HG02571 (cell line): ENCODE results near the gene CDK2AP2.
"Not testable (repeated sequence)": the region's sequence is repeated elsewhere in the genome, so short reads cannot be mapped to it uniquely, and the experiment has no call there.

Source experiments
- ATAC-seq: cut with Tn5 transposase; IDR thresholded peaks from one replicate; pipeline ENCODE4 v1.9.1; 2021; ENCODE audit warnings: mild to moderate bottlenecking, moderate library complexity; ENCODE audit not compliant: unreplicated experiment

The CDK2AP2 gene

DNA sequence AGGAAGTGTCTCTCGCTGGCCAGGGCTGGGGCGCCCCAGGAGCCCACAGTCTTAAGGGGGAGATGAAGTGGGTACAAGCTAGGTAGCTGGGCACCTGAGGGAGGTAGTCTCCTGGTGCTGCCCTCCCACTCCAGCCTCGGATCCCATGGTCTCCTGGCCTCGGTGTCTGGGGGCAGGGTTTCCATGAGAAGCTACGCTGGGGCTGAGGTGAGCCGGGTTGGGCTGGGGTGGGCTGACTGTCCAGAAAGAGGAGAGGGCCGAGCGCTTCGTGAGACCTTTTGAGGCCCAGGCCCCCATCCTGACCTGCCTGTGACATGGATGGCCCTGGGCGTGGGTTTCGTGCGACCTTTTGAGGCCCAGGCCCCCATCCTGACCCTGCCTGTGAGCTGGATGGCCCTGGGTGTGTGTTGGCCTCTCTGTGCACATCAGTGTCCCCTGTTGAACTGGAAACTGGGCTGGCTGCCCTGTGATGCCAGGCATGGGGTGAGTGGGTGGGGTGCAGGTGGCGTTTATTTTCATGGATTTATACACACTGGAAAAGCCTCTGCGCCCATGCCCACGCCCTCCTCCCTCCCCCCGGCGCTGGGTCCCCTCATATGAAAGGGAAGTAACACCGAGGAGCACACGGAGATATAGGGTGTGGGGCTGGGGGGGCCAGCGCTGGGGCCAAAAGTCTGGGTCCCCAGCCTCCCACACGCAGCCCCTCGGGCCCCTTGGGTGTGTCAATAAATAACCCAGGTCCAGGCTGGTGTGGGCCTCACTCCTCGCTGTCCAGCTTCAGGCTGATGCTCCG, 16.5 kb downstream of the CDK2AP2 start:
- no peak for ATAC-seq

DNA sequence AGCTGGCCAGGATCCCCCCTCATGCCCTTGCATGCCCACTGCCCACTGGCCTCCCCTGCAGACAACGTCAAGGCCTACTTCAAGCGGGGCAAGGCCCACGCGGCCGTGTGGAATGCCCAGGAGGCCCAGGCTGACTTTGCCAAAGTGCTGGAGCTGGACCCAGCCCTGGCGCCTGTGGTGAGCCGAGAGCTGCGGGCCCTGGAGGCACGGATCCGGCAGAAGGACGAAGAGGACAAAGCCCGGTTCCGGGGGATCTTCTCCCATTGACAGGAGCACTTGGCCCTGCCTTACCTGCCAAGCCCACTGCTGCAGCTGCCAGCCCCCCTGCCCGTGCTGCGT, 17.3 kb downstream of the CDK2AP2 start:
- ATAC-seq, result no peak

DNA sequence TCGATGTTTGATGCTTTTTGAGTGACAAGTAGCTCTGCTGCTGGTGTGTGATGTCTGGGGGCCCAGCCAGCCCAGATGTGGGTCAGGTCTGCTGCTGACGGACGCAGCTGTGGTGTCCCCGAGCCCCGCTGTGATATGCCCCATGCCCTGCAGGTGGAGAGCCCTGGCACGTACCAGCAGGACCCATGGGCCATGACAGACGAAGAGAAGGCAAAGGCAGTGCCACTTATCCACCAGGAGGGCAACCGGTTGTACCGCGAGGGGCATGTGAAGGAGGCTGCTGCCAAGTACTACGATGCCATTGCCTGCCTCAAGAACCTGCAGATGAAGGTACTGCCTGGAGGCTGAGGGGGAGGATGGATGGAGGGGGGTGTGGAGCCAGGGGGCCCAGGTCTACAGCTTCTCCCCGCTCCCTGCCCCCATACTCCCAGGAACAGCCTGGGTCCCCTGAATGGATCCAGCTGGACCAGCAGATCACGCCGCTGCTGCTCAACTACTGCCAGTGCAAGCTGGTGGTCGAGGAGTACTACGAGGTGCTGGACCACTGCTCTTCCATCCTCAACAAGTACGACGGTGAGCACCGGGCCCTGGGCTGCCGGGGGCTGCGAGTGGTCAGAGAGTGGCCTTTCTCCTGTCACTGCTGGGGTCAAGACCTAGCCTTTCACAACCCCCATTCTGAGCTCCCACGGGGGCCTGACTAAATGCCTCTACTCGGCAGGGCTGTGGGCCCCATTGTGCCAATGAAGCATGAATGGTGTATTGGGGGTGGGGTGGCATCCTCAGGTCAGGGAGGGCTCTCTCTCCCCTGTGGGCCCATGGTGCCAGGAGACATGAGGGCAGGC, 17.9 kb downstream of the CDK2AP2 start:
- ATAC-seq, result no peak

DNA sequence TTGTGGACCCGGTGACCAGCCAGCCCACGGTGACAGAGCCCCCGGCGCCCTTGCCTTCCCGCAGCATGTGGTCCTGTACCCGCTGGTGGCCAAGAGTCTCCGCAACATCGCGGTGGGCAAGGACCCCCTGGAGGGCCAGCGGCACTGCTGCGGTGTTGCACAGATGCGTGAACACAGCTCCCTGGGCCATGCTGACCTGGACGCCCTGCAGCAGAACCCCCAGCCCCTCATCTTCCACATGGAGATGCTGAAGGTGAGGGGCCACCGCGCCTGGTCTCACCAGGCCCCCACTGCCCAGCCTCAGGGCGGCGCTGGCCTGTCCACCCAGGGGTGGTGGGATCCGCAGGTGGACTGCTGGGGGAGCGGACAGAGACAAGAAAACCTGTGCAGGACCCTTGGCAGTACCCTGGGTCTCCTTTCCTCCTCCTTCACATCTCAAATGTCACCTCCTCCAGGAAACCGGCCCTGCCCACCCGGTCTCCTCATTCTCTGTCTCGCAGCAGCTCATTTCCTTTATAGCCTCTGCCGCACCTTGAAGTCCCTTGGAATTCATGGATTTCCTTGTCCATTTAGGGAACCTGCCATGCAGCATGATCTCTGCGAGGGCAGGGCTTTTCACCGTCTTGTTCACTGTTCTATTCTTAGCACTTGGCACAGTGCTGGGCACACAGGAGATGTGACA, 18.6 kb downstream of the CDK2AP2 start:
- ATAC-seq, result no peak

DNA sequence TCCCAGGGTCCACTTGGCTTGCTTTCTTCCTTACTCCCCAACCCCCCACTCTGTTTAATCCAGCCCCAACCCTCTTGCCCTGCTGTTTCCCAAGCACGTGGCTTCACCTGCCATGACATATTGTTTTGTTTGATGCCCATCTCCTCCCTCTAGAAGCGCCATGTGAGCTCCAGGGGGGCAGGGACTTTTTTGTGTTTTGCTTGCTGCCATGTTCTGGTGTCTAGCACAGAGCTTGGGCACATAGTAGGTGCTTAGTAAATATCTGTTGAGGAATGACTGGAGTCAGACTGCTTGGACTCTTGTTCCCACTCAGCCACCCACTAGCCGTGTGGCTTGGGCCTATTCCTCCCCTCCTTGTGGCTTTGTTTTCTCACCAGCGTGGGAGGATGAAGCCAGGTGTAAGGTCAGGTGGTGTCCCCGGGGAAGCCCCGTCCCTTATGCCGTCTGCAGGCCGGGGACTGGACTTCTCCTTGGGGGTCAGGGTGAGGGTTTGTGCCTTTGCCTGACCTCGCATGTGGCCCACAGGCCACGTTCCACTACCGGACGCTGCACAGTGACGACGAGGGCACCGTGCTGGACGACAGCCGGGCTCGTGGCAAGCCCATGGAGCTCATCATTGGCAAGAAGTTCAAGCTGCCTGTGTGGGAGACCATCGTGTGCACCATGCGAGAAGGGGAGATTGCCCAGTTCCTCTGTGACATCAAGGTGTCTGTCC, 21.3 kb downstream of the CDK2AP2 start:
- peak; percentile 33 for ATAC-seq

DNA sequence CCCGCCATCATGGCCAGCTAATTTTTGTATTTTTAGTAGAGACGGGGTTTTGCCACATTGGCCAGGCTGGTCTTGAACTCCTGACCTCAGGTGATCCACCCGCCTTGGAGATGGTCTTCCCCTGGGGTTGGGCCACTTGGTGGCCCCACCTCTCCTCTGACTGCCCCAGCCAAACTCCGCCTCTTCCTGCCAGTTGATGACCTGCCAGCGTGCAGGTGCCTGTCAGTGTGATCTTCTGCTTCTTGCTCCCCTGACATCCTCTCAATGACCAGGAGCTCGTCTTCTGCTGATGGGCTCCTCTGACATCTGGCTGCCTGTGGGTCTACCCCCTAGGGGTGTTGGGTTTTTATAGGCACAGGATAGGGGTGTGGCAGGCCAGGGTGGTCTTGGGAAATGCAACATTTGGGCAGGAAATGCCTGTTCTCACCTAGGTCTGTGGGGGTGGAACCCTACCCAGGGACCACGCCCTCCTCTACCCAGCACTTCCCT, 22.0 kb downstream of the CDK2AP2 start:
- not testable (repeated sequence) for ATAC-seq

DNA sequence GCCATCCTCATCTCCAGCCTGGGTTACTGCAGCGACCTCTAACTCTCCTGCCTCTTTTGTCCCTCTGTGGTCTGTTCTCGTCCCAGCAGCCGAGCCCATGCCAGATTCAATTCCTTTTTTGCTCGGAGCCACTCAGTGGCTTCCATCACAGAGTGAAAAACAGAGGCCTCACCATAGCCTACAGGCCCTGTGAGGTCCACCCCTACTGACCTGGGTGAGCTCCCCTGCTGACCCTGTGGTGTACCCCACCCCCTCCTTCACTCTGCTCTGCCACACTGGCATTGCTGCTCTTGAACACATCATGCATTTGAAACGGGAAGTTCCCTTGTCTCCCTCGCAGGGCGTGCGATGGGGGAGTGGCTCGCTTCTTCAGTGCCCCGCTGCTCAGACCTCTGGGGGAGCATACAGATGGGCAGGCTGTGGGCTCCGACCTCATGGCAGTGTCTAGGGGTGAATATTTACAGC, 23.1 kb downstream of the CDK2AP2 start:
- ATAC-seq, result no peak

DNA sequence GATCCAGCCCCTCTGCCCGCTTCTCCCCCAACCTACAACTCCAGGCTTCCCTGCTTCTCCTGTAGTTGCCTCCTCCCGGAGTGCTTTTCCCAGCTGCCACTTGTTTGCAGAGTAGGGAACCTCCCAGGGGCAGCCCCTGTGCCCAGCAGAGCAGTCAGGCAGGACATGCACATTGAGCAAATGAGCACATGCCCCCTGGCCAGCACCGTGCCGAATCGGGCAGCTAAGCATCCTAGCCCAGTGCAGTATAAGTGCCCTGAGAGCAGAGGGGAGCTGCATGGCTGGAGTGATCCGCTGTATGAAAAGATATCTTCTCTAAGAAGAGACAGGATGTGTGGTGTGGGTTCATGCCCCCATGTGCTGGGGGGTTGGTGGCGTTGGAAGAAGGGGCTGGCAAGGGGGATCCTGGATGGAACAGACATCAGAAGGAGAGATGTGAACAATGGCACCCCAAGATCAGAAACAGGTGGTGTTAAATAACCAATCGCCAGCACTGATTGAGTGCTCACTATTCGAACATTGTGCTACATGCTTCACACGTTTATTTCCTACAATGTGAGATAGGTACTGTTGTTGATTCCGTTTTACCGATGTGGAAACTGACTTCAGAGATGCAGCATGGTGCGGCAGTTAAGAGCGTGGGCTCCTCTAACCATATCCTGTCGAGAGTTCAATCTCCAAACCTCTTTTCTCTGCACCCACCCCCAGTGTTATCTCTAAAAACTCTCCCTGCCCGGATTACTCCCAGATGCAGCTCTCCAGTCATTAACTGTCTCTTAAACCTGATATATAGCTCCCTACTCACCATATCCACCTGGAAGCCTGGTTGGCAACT, 23.9 kb downstream of the CDK2AP2 start:
- ATAC-seq, result no peak

DNA sequence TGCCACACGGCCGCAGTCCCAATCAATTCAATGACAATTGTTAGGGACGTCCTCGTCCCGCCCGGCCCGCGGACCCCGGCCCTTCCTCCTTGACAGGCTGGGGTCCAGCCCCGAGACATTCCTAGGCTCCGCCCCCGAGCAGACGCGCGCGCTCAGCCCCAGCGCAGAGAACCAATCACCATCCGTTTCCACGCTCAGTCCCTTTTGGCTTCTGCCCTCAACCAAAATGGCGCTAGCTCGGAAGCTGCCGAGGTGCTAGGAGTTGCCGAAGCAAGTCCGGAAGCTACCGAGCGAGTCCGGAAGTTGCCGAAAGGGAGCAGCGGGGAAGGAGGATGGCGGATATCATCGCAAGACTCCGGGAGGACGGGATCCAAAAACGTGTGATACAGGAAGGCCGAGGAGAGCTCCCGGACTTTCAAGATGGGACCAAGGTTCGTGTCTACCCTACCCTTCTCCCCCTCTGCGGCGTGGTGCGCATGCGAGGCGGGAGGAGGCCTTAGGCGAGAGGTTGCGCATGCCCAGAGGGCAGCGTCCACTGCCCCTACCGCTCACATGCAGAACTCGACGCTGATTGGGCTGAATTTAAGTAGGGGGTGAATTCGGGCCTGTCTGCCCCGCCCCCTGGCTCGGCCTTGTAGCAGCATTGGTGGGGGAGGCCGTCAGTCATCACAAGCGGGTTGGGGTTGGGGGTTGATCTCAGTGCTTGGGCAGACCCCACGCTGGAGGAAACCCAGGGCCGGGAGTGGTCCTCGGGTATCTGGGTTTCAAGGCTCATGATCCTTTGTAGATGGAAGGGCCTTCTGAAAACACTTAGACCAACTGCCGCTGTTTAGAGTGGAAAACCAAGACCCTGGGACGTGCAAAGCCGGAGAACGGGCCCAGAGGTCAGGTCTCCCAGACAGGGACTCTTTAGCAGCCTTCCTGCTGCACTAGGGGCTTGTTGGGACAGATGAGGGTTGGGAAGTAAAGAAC, 24.8 kb downstream of the CDK2AP2 start, which contains the start of gene AIP:
Gene AIP (plus strand): TSS at position 200 of the 972 bp plus-strand sequence. CDS start 133 bp downstream, at position 333.
- peak; percentile 57 for ATAC-seq

DNA sequence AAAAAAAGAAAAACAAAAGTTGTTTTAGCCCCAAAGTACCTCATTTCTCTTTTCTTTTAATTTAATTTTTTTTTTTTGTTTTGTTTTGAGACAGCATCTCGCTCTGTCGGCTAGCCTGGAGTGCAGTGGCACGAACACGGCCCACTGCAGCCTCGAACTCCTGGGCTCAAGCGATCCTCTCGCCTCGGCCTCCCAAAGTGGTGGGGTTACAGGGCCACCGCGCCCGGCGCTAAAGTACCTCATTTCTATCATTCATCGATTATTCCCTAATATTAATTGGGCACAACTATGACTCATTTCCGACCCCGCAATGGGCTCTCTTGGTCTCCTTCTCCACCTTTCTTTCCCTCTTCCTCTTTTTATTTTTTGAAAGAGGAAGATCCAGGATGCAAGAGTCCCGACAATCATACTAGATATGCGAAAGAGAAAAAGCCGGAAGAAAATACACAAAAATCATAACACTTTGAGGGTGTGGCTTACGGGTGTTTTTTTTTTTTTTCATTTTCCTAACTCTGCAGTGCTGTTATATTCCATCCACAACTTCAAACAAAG, 25.6 kb downstream of the CDK2AP2 start:
- ATAC-seq, result no peak

DNA sequence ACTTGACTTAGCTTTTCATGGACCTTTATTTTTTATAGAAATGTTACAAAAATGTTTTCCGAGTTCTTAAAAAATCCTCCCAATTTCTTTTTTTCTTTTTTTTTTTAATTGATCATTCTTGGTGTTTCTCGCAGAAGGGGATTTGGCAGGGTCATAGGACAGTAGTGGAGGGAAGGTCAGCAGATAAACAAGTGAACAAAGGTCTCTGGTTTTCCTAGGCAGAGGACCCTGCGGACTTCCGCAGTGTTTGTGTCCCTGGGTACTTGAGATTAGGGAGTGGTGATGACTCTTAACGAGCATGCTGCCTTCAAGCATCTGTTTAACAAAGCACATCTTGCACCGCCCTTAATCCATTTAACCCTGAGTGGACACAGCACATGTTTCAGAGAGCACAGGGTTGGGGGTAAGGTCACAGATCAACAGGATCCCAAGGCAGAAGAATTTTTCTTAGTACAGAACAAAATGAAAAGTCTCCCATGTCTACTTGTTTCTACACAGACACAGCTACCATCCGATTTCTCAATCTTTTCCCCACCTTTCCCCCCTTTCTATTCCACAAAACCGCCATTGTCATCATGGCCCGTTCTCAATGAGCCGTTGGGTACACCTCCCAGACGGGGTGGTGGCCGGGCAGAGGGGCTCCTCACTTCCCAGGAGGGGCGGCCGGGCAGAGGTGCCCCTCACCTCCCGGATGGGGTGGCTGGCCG, 30.5 kb downstream of the CDK2AP2 start:
- ATAC-seq, result not testable (repeated sequence)

DNA sequence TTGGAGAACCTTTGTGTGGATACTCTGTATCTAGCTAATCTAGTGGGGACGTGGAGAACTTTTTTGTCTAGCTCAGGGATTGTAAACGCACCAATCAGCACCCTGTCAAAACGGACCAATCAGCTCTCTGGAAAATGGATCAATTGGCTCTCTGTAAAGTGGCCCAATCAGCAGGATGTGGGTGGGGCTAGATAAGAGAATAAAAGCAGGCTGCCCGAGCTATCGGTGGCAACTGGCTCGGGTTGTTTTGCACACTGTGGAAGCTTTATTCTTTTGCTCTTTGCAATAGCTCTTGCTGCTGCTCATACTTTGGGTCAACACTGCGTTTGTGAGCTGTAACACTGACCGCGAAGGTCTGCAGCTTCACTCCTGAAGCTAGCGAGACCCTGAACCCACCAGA, 31.3 kb downstream of the CDK2AP2 start:
- not testable (repeated sequence) for ATAC-seq

DNA sequence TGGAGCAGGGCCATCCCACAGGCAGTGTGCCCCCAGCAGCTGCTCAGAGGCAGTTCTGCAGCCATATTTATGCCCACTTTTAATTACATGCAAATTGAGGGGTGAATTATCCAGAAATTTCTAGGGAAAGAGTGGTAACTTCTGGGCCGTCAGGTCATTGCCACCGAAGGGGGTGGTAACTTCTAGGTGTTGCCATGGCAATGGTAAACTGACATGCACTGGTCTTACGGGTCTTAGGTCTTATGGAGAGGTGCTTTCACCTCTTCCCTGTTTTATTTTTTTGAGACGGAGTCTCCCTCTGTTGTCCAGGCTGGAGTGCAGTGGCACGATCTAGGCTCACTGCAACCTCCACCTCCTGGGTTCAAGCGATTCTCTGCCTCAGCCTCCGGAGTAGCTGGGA, 35.1 kb downstream of the CDK2AP2 start:
- ATAC-seq, result no peak

DNA sequence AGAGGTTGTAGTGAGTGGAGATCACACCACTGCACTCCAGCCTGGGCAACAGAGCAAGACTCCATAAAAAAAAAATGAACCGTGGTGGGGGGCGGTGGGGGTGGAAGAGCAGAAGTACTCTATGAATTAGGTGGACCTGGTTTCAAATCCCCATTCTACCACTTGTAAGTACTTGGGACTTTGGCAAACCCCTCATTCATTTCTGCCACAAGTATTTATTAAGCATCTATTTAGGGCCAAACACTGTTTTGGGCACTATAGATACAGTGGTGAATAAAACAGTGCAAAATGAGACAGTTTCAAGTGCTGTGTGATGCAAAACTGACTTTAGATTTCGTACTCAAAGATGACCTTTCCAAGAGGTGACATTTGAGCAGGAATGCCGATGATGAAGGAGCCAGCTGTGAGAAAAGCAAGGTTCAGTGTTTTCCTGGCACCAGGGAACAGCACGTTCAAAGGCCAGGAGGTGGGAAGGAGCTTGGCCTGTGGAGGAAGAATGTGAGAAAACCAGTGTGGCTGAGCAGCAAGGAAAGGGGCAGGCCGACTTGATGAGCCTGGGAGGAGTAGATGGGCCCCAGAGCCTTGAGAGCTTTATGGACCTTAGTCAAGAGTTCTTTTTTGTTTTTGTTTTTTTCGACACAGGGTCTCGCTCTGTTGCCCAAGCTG, 37.5 kb downstream of the CDK2AP2 start:
- ATAC-seq, result no peak

DNA sequence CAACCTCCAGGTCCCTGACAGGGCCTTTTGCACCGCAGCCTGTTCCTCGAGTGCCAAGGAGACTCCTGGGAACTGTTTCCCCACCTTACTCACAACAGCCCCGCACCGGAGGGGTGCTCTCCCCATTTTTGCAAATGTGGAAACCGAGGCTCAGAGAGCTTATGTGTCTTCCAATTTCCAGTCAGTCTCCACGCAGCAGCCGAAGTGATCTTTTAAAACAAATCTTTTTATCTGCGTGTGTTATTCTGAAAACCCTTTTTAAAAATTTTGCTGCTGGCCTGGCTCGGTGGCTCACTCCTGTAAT, 38.5 kb downstream of the CDK2AP2 start:
- no peak for ATAC-seq

DNA sequence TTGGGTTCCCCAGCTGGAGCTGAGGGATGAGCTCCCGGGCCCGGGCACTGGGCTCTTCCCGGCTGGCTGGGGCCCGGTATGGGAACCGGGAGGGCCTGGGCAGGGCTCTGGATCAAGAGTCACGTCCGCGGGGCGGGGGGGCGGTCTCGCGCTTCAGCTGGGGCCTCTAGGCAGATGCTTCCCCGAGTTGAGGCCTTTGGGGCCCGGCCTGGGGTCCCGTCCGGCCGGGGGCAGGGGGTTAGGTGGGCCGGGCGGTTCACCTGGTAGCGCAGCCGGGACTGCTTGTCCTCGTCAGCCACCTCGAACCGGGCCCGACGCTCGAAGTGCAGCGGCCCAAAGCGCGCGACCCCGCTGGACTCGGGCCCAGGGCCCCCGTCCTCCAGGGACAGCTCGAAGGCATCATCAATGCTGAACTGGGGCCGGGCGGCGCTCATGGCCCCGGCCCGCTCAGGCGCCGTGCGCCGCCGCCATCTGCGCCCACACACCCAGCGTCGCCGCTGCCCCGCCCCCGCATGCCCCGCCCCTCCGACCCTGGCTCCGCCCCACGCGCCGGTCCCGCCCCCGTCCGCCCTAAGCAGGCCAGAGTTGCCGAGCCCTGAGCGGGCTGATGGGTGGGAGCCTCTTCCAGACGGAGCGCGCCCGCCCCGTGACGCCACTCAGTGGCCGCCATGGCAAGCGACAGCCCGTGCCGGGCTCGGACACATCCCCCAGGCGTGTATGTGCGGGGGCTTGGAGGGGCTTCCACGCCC, 39.0 kb downstream of the CDK2AP2 start, which contains the start of gene TMEM134:
Gene TMEM134 (minus strand): TSS at position 493 of the 749 bp plus-strand sequence. CDS start 59 bp downstream, at position 434.
- ATAC-seq, result peak; percentile 69

DNA sequence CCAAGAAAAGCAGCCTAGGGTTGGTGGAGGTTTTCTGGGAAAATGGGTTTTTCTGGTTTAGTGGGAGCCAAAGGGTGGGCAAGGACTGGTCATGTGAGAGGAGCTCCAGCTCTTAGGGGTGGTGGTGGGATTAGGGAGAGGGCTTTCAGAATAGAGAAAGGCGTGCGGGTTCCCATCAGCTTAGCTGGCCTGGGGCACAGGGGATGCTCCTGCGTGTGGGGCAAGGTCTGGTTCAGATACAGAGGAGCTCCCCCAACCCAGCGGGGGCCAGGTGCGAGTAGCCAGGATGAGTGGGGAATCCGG, 39.6 kb downstream of the CDK2AP2 start:
- no peak for ATAC-seq
